Liver (tissue), 9 donors: ENCODE data around the gene UPK3A. TPM values are rescaled to one million over a fixed set of nuclear protein-coding genes. Genes with fewer than 3 reads are reported as not detected.

ENCODE experiments used
- DNase-seq: peaks from one replicate; pipeline ENCODE4 v3.0.0-alpha.2; 2017; ENCODE audit warnings: low spot score
- H3K27ac ChIP-seq, 2 donors: one replicate each; pipeline ENCODE4 v1.7.0; 2013; ENCODE audit warnings: inconsistent platforms in 2 of 2, low read length in 2 of 2, control low read depth in 1 of 2, low read depth in 1 of 2, mild to moderate bottlenecking in 1 of 2
- H3K27me3 ChIP-seq, 4 donors: one replicate each; pipeline versions ENCODE4 v1.6.1 to v1.7.0; 2013; ENCODE audit warnings: low read length in 3 of 4, inconsistent platforms in 1 of 4, mild to moderate bottlenecking in 1 of 4, moderate library complexity in 1 of 4; ENCODE audit not compliant: control insufficient read depth in 4 of 4, insufficient read depth in 4 of 4
- H3K36me3 ChIP-seq, 4 donors: one replicate each; pipeline versions ENCODE4 v1.6.1 to v1.7.0; 2013; ENCODE audit warnings: low read length in 3 of 4, mild to moderate bottlenecking in 3 of 4, low read depth in 1 of 4, moderate library complexity in 1 of 4; ENCODE audit not compliant: control insufficient read depth in 4 of 4, insufficient read depth in 3 of 4
- H3K4me1 ChIP-seq, 4 donors: one replicate each; pipeline versions ENCODE4 v1.6.1 to v1.7.0; 2013; ENCODE audit warnings: low read length in 3 of 4, mild to moderate bottlenecking in 3 of 4, moderate library complexity in 1 of 4; ENCODE audit not compliant: control insufficient read depth in 4 of 4, insufficient read depth in 4 of 4
- H3K4me3 ChIP-seq, 3 donors: one replicate each; pipeline versions ENCODE4 v1.6.1 to v1.7.0; 2013; ENCODE audit warnings: low read length in 3 of 3, control low read depth in 1 of 3, low read depth in 1 of 3, mild to moderate bottlenecking in 1 of 3
- H3K9ac ChIP-seq, 2 donors: one replicate each; pipeline ENCODE4 v1.7.0; 2013; ENCODE audit warnings: low read length in 2 of 2, mild to moderate bottlenecking in 2 of 2, moderate library complexity in 2 of 2, control low read depth in 1 of 2, low read depth in 1 of 2
- H3K9me3 ChIP-seq, 4 donors: one replicate each; pipeline versions ENCODE4 v1.6.1 to v1.7.0; 2013; ENCODE audit warnings: low read length in 3 of 4; ENCODE audit not compliant: control insufficient read depth in 4 of 4
- ATF3 ChIP-seq: IDR thresholded peaks from 2 replicates; pipeline ENCODE4 v1.6.1; 2016; ENCODE audit warnings: antibody characterized with exemption
- CTCF ChIP-seq: fragments of 150-350 bp; IDR thresholded peaks from 2 replicates; pipeline ENCODE4 v1.5.1; 2017; ENCODE audit warnings: improper control_type of control experiment, low read depth, low read length; ENCODE audit not compliant: missing input control
- HNF4A ChIP-seq, 2 donors: conservative IDR thresholded peaks; 2 replicates each; pipeline ENCODE4 v1.6.1; 2016; ENCODE audit warnings: antibody characterized with exemption in 2 of 2, mild to moderate bottlenecking in 2 of 2
- MAX ChIP-seq: IDR thresholded peaks from 2 replicates; pipeline ENCODE4 v1.6.1; 2016; ENCODE audit warnings: antibody characterized with exemption
- NR2F2 ChIP-seq: IDR thresholded peaks from 2 replicates; pipeline ENCODE4 v1.6.1; 2016; ENCODE audit warnings: antibody characterized with exemption
- RAD21 ChIP-seq, 2 donors: IDR thresholded peaks; 2 replicates each; pipeline ENCODE4 v1.6.1; 2016; ENCODE audit warnings: antibody characterized with exemption in 2 of 2, mild to moderate bottlenecking in 2 of 2
- REST ChIP-seq: IDR thresholded peaks from 2 replicates; pipeline ENCODE4 v1.6.1; 2016; ENCODE audit warnings: antibody characterized with exemption, mild to moderate bottlenecking
- RXRA ChIP-seq, 2 donors: IDR thresholded peaks; 2 replicates each; pipeline ENCODE4 v1.6.1; 2017 to 2018; ENCODE audit warnings: antibody characterized with exemption in 2 of 2, mild to moderate bottlenecking in 1 of 2
- SP1 ChIP-seq: IDR thresholded peaks from 2 replicates; pipeline ENCODE4 v1.6.1; 2018; ENCODE audit warnings: antibody characterized with exemption, mild to moderate bottlenecking
- ZBTB33 ChIP-seq: IDR thresholded peaks from 2 replicates; pipeline ENCODE4 v1.6.1; 2016; ENCODE audit warnings: antibody characterized with exemption
- WGBS: extraction: QIAGEN DNeasy Blood & Tissue Kit; methylation state at CpG from one replicate; pipeline ENCODE4 v1.1.7; 2013; 5-methylcytosine and 5-hydroxymethylcytosine counted together
- polyA plus RNA-seq, 2 donors: library from polyadenylated mRNA; stranded (reverse) in 1 of 2; unstranded in 1 of 2; fragments of 200-250 nt in 1 of 2; fragments of >200 nt in 1 of 2; fragmentation: Nextera tagmentation in 1 of 2; extraction: Ambion mirVana in 1 of 2; gene quantifications; one replicate each; pipeline versions ENCODE4 v1.2.1 to v1.2.3, GENCODE V29; 2013 to 2015
- total RNA-seq, 2 donors: library from RNA; depleted of rRNA; stranded (reverse); fragments of >200 nt; gene quantifications; one replicate each; pipeline ENCODE4 v1.2.3, GENCODE V29; 2014
- donor health status: healthy.
- donor health status: healthy.
- donor health status: healthy.
- donor health status: healthy.
- donor health status: healthy.

Gene UPK3A
- total and polyA plus RNA-seq, 4 donors: 0.42 TPM; not detected in 3

- 88% methylated on average over 29 of the region's 29 CpGs for WGBS
- Histone ChIP-seq H3K36me3 (peaks cover 0 to 8% (median 4%) of the 10 kb centered on the region in 4 donors), H3K27ac (peak overlapping the region in 1 of 2 donors; percentile 66)
Observed at GRCh38 chr22:45335854-45336522, 51.2 kb downstream of the UPK3A start.

GRCh38 chr22:45336971-45337431 is 52.3 kb downstream of the UPK3A start:
- Histone ChIP-seq H3K4me1 (peaks cover 7 to 36% (median 31%) of the 10 kb centered on the region in 4 donors), H3K4me3 (no peak overlapping the region), H3K9me3 (no peaks in the 10 kb centered on the region), H3K36me3 (peaks cover 0 to 11% (median 4%) of the 10 kb centered on the region in 4 donors), H3K27me3 (no peaks in the 10 kb centered on the region), H3K9ac (peak overlapping the region in 1 of 2 donors; percentile 55), H3K27ac (peak overlapping the region; percentile 71 to 81)
- WGBS: 20% methylated on average over 18 of the region's 18 CpGs
- no peak for DNase-seq
- TF ChIP-seq RAD21 (IDR thresholded peaks at IDR 0.05) (peak in 1 of 2 donors; percentile 17), NR2F2 (peak; percentile 63), RXRA (IDR thresholded peaks at IDR 0.05) (peak; percentile 85 to 91), MAX (peak; percentile 73), ZBTB33 (no peak), HNF4A (conservative IDR thresholded peaks at IDR 0.05) (peak; percentile 16 to 26), CTCF (no peak), SP1 (peak; percentile 62)

More at GRCh38 chr22:45335854-45336522, 51.2 kb downstream of the UPK3A start:
- no peaks in the 10 kb centered on the region for H3K27me3 ChIP-seq
- H3K9ac ChIP-seq: no peak overlapping the region
- TF ChIP-seq REST: no peak
- no peak for TF ChIP-seq ATF3
- no peak for TF ChIP-seq RAD21 (IDR thresholded peaks at IDR 0.05)
- no peak for TF ChIP-seq NR2F2
- no peak for DNase-seq
- H3K4me1 ChIP-seq: peaks cover 7 to 36% (median 31%) of the 10 kb centered on the region in 4 donors
- H3K4me3 ChIP-seq: no peak overlapping the region
- no peaks in the 10 kb centered on the region for H3K9me3 ChIP-seq
